Uterus (tissue), 4 donors: ENCODE results near the gene VPS4A. TPM values are rescaled to one million over a fixed set of nuclear protein-coding genes. Genes with fewer than 3 reads are reported as not detected.

Experiments used
- DNase-seq, 2 donors: peaks; one replicate each; pipeline ENCODE4 v3.0.0-alpha.2; 2019 to 2020
- H3K27ac ChIP-seq, 2 donors: fragments of 200-600 bp; sonication (generic); 1 replicate in 1 of 2; 2 replicates in 1 of 2; pipeline ENCODE4 v1.5.1; 2016 to 2018
- H3K27me3 ChIP-seq, 2 donors: fragments of 200-600 bp; sonication (generic); one replicate each; pipeline ENCODE4 v1.5.1; 2018 to 2019; ENCODE audit warnings: control low read depth in 1 of 2
- H3K36me3 ChIP-seq, 2 donors: fragments of 200-600 bp; sonication (generic); one replicate each; pipeline ENCODE4 v1.5.1; 2019; ENCODE audit warnings: control low read depth in 1 of 2
- H3K4me1 ChIP-seq, 2 donors: fragments of 200-600 bp; sonication (generic); one replicate each; pipeline ENCODE4 v1.5.1; 2018 to 2019; ENCODE audit warnings: control low read depth in 1 of 2
- H3K4me3 ChIP-seq, 2 donors: fragments of 200-600 bp; sonication (generic); 1 replicate in 1 of 2; 2 replicates in 1 of 2; pipeline ENCODE4 v1.5.1; 2018 to 2019; ENCODE audit warnings: mild to moderate bottlenecking in 1 of 2
- H3K9me3 ChIP-seq, 2 donors: fragments of 200-600 bp; sonication (generic); one replicate each; pipeline ENCODE4 v1.5.1; 2019; ENCODE audit warnings: control low read depth in 1 of 2
- CTCF ChIP-seq, 4 experiments: fragments of 200-600 bp in 2 of 4; fragments of 450-650 bp in 2 of 4; sonication (generic) in 2 of 4; IDR thresholded peaks; one replicate each; pipeline ENCODE4 v1.5.1; 2016 to 2019; ENCODE audit warnings: antibody characterized with exemption in 4 of 4, mild to moderate bottlenecking in 2 of 4, moderate library complexity in 1 of 4
- POLR2A ChIP-seq, 2 donors: fragments of 450-650 bp; IDR thresholded peaks; one replicate each; pipeline ENCODE4 v1.6.1; 2016; ENCODE audit warnings: antibody characterized with exemption in 2 of 2, mild to moderate bottlenecking in 1 of 2, moderate library complexity in 1 of 2
- intact Hi-C: fragments of 100-400 bp; cut with DNase I; formaldehyde crosslinking; loops from one replicate; pipeline ENCODE4 v1.15.1; 2023; ENCODE audit warnings: low total_unique reads
- total RNA-seq, 4 donors: library from RNA; depleted of rRNA in 3 of 4; stranded (reverse); fragments of >200 nt in 3 of 4; gene quantifications; one replicate each; pipeline versions ENCODE4 v1.1.0 to v1.2.4, GENCODE V29; 2014 to 2023
- donor health status: DM: yes; HTN: yes; CAD: no.

VPS4A gene
- total RNA-seq, 4 donors from 2014 or later: 14.6 to 39.5 (median 25.0) TPM

GRCh38 chr16:69365901-69366300 lies 54.8 kb downstream of the VPS4A start:
- Histone ChIP-seq H3K9me3 (no peaks in the 10 kb centered on the region), H3K27me3 (no peaks in the 10 kb centered on the region), H3K27ac (peak overlapping the region; percentile 68 to 76), H3K4me1 (no peaks in the 10 kb centered on the region), H3K36me3 (no peaks in the 10 kb centered on the region), H3K4me3 (no peak overlapping the region)
- no peak for TF ChIP-seq CTCF (IDR thresholded peaks at IDR 0.05)
- no peak for TF ChIP-seq POLR2A (IDR thresholded peaks at IDR 0.05)
- intact Hi-C loops: no loop called here
- DNase-seq: no peak

- intact Hi-C loops: no loop called here
- H3K9me3 ChIP-seq: no peaks in the 10 kb centered on the region
- DNase-seq: no peak
Observed at GRCh38 chr16:69366431-69366830, 55.3 kb downstream of the VPS4A start.

GRCh38 chr16:69367980-69368379 lies 56.8 kb downstream of the VPS4A start:
- Histone ChIP-seq H3K27me3 (no peaks in the 10 kb centered on the region), H3K36me3 (no peaks in the 10 kb centered on the region), H3K4me3 (no peak overlapping the region), H3K27ac (peak overlapping the region; percentile 68 to 76), H3K9me3 (no peaks in the 10 kb centered on the region), H3K4me1 (no peaks in the 10 kb centered on the region)
- DNase-seq: no peak
- intact Hi-C loops: no loop called here
- no peak for TF ChIP-seq POLR2A (IDR thresholded peaks at IDR 0.05)
- TF ChIP-seq CTCF (IDR thresholded peaks at IDR 0.05): no peak

More at GRCh38 chr16:69366431-69366830, 55.3 kb downstream of the VPS4A start:
- Histone ChIP-seq H3K4me1 (no peaks in the 10 kb centered on the region), H3K36me3 (no peaks in the 10 kb centered on the region), H3K27me3 (no peaks in the 10 kb centered on the region), H3K27ac (peak overlapping the region; percentile 68 to 76), H3K4me3 (no peak overlapping the region)
- TF ChIP-seq CTCF (IDR thresholded peaks at IDR 0.05) (no peak), POLR2A (IDR thresholded peaks at IDR 0.05) (no peak)

- Histone ChIP-seq H3K4me3 (no peak overlapping the region), H3K36me3 (no peaks in the 10 kb centered on the region), H3K27me3 (no peaks in the 10 kb centered on the region), H3K4me1 (no peaks in the 10 kb centered on the region), H3K9me3 (no peaks in the 10 kb centered on the region), H3K27ac (no peak overlapping the region)
- no peak for DNase-seq
- intact Hi-C loops: no loop called here
- TF ChIP-seq POLR2A (IDR thresholded peaks at IDR 0.05) (no peak), CTCF (IDR thresholded peaks at IDR 0.05) (no peak)
Observed at GRCh38 chr16:69368866-69369265, 57.7 kb downstream of the VPS4A start.

- Histone ChIP-seq H3K36me3 (no peaks in the 10 kb centered on the region), H3K4me1 (no peaks in the 10 kb centered on the region), H3K27me3 (no peaks in the 10 kb centered on the region), H3K9me3 (no peaks in the 10 kb centered on the region), H3K4me3 (no peak overlapping the region), H3K27ac (no peak overlapping the region)
- intact Hi-C loops: no loop called here
- DNase-seq: no peak
- no peak for TF ChIP-seq POLR2A (IDR thresholded peaks at IDR 0.05)
- TF ChIP-seq CTCF (IDR thresholded peaks at IDR 0.05): no peak
Observed at GRCh38 chr16:69371564-69371963, 60.4 kb downstream of the VPS4A start.
